GM18951 (cell line): ENCODE measurements around the gene ZNF853.
"Not testable (repeated sequence)": the region's sequence is repeated elsewhere in the genome, so short reads cannot be mapped to it uniquely, and the experiment has no call there.

Experiments
- POLR2A ChIP-seq: IDR thresholded peaks from 4 replicates; pipeline ENCODE4 v1.6.1; 2011; ENCODE audit warnings: mild to moderate bottlenecking; ENCODE audit not compliant: insufficient read length, insufficient read depth; ENCODE audit errors: extremely low read depth
- in situ Hi-C: fragments of 300-500 bp; cut with MboI; formaldehyde crosslinking; loops from one replicate; pipeline ENCODE4 v1.12.0; 2022; ENCODE audit warnings: low sequenced_read_pairs, mixed read lengths, inconsistent platforms; ENCODE audit not compliant: unreplicated experiment

The ZNF853 gene

DNA sequence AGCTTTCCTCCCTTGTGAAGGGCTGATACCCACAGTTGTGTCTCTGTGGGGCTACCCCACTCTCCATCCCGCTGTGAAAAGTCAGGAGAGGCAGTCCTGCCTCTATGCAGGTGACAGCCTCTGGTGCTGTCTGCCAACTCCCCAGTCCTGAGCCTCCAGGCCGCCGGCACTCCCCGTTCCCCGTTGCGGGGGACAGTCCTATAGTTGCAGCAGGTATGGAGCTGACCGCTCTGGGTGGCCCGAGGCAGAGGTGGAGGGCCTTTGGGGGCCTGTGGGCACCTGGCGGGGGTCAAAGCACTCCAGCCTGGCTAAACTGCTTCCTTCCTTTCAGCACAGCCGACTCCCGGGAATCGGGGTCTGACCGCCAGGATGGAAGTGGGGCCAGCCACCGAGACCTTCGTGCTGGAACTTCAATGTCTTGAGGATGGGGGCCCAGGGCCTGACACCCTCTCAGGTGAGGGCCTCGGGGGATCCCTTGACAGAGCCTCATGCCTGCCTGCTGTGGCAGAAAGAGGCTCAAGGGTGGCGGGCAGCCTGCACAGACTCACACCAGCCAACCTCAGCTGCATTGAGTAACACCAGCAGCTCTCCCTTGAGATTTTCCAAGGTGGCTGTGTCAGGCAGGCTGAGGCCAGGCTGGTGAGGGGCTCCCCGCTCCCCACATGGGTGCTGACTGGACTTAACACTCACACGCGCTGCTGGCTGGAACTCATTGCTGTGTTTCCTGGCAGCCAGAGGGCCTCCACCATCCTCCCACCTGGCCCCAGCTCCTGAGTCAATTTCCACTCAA is 1.6 kb downstream of the ZNF853 start:
- in situ Hi-C loops: no loop called here
- TF ChIP-seq POLR2A: no peak

DNA sequence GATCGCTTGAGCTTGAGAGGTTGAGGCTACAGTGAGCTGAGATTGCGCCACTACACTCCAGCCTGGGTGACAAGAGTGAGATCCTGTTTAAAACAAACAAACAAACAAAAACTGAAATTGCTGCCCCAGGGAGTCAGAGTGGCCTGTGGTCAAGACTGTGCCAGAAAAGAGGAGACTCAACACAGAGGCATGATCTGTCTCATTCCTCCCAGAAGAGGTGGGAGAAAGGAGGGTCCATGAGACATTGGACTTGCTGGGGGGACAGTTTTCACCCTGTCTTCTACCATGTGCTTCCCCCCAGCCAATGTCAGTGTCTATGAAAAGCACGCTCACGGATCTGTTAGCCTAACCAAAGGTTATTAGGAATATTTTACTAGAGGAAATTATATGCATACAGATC is 3.2 kb downstream of the ZNF853 start:
- in situ Hi-C loops: no loop called here

DNA sequence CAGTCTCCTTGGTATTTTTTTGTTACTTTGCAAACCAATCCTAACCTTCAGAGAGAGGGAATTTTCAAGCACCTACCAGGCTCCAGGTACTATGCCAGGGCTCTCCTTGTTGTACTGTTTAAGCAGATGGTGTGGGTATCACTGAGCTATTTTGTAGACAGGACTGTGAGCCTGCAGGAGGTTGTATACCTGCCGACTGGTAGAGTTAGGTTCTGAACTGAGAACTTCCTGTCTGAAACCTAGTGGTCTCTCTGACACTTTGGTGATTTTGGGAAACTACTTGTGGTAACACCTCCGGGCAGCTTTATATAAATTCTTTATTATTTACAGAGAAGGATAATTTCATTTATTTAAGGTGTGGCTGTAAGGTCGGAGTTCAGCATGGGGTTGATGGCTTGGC is 4.6 kb downstream of the ZNF853 start:
- in situ Hi-C loops: no loop called here
- no peak for TF ChIP-seq POLR2A

More for the DNA sequence above, 3.2 kb downstream of the ZNF853 start:
- TF ChIP-seq POLR2A: no peak

DNA sequence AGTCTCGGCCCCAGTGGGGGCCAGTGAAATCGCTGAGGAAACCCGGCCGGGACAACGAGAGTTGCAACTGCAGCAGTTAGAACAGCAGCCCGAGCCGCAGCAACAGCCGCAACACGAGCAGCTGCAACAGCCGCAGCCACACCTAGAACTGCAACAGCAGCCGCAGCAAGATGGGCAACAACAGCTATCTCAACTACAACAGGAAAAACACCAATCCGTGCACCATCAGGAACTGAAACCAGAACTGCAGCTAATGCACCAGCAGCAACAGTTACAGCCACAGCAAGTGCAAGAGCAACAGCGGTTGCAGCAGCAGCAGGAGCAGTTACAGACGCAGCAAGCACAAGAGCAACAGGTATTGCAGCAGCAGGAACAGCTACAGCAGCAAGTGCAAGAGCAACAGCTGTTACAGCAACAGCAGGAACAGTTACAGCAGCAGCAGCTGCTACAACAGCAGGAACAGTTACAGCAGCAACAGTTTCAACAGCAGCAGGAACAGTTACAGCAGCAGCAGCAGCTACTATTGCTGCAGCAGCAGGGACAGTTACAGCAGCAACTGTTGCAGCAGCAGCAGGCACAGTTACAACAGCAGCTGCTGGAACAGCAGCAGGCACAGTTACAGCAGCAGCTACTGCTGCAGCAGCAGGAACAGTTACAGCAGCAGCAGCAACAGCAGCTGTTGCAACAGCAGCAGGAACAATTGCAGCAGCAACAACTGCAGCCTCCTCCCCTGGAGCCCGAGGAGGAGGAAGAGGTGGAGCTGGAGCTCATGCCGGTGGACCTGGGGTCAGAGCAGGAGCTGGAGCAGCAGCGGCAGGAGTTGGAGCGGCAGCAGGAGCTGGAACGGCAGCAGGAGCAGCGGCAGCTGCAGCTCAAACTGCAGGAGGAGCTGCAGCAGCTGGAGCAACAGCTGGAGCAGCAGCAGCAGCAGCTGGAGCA is 6.1 kb downstream of the ZNF853 start:
- in situ Hi-C loops: no loop called here
- TF ChIP-seq POLR2A: no peak

DNA sequence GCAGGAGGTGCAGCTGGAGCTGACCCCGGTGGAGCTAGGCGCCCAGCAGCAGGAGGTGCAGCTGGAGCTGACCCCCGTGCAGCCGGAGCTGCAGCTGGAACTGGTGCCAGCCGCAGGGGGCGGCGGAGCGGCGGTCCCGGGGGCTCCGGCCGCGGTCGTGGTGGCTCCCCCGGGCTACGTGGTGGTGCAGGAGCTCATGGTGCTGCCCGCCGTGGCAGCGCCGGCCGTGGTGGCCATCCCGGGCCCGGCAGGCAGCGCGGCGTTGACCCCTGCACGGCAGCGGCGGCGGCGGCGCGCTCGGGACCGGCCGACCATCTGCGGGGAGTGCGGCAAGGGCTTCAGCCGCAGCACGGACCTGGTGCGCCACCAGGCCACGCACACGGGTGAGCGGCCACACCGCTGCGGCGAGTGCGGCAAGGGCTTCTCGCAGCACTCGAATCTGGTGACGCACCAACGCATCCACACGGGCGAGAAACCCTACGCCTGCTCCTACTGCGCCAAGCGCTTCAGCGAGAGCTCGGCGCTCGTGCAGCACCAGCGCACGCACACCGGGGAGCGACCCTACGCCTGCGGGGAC is 6.8 kb downstream of the ZNF853 start:
- no peak for TF ChIP-seq POLR2A

DNA sequence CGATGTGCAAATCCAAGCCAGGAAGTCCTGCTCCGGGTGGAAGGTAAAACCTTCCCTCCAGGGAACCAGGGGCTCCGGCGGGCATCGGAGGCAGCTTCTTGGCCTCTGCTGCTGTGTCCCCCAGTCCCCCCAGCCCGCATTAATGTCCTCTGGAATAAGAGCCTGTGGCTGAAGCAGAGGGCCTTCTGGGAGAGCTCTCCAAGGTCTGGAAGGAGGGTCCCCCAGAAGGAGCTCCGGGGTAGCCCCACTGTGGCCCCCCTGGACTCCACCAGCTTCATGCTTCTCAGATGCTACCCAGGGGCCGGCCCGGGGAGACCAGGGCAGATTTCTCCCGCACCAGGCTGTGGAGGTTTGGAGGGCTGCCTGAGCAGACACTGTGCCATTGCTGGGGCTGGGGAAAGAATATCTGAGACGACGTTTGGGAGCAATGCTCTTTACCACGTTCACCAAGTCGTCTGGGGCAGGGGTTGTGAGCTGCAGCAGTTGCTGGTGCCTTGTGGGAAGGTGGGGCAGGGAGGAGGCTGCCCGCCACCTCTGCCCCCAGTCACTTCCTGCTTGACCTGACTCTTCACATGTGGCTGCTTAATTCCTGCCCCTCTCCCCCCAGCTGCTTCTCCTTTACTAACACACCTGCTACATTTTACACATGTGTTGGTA is 8.3 kb downstream of the ZNF853 start:
- in situ Hi-C loops: no loop called here
- TF ChIP-seq POLR2A: no peak

More for the DNA sequence above, 6.8 kb downstream of the ZNF853 start:
- in situ Hi-C loops: no loop called here

DNA sequence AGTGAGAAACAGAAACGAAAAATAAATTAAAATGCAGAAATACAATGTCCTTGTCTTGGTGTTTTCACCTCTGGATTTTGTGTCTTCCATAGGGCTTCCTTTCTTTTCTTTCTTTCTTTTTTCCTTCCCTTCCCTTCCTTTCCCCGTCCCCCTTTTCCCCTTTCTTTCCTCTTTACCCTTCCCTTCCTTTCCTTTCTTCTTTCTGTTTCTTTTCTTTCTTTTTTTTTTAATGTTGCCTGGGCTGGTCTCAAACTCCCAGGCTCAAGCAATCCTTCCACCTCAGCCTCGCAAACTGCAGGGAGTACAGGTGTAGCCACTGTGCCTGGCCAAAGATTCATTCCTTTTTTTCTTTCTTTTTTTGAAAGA is 8.8 kb downstream of the ZNF853 start:
- TF ChIP-seq POLR2A: no peak
- in situ Hi-C loops: no loop called here

DNA sequence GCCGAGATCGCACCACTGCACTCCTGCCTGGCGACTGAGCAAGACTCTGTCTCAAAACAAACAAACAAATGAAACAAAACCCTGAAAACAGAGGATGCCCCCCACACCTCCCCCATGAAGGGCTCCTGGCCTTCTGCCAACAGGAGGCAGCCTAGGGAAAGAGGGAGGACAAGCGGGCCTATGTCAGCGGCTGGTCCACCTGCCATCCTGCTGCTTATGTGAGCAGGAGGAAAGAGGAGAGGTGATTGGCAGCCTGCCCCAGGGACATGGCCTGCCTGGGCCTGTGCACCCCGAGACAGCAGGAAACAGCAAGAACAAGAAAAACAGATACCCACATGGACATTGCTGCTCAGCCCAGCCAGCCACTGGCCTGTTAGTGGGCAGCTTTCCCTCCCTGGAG is 12.6 kb downstream of the ZNF853 start:
- in situ Hi-C loops: no loop called here

DNA sequence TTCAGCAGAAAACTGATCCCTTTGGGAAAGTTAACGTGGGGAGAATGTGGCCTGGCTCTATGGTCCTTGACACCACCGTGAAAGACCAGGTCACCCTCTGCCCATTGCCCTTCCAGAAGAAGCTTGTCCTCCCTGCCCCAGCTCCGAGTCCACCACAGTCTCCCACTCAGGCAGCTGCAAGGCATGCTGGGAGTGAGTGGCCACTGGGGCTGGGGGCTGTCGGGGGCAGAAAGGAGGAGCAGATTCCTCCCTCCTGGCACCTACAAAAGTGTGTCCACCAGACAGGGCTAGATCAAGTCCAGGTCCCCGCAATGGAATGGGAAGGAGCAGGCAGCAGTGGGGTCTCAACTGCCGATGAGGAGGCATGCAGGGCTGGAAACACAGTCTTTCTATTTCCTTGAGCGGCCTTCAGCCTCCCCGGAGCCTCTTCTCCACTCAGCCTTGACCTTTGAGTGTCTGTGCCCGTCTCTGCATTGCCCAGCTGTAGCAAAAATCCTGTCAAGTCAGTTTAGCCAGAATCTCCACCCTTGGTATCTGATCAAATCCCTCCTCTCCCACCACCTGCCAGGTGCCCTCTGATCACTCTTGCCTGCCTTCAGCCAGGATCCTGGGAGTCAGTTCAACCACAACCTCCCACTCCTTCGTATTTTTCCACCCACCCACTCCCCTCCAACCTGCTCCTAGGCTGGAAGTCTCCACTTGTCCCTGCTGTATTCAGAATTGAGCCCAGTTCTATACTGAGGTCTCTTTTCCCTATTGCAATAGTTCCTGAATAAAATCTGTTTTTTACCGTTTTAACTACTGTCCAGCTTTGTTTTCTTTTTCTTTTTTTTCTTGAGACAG is 14.8 kb downstream of the ZNF853 start:
- in situ Hi-C loops: no loop called here
- TF ChIP-seq POLR2A: no peak

More for the DNA sequence above, 12.6 kb downstream of the ZNF853 start:
- TF ChIP-seq POLR2A: no peak

DNA sequence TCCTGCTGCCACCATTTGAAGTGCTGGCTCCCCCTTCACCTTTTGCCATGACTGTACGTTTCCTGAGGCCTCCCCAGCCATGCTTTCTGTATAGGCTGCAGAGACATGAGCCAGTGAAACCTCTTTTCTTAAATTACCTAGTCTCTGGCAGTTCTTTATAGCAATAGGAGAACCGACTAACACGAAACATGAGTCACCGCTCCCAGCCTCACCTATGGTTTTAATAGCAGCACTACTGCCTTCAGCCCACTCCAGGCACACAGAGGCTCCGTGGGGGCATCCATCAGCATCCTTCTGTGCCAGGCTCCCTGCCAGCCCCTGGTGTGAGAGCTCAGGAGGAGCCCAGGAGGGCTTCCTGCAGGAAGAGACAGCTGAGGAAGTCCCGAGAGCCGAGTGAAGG is 16.2 kb downstream of the ZNF853 start:
- TF ChIP-seq POLR2A: no peak
- in situ Hi-C loops: no loop called here

DNA sequence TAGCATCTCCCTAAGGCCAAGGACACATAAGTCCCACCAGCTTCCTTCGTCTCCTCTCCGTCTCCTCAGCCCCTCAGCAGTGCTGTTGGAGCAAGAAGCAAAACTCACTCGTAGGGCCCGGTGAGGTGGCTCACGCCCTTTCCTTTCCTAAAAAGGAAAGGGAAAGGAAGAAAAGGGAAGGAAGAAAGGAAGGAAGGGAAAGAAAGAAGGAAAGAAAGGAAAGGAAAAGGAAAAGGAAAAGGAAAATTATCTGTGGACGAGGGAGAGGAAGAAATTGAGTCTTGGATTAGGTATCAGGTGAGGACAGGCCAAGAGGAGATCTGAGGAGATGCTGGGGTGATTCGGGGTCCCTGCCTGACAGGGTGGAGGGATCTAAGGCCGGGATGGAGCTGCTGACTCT is 18.6 kb downstream of the ZNF853 start:
- in situ Hi-C loops: no loop called here
- TF ChIP-seq POLR2A: no peak

DNA sequence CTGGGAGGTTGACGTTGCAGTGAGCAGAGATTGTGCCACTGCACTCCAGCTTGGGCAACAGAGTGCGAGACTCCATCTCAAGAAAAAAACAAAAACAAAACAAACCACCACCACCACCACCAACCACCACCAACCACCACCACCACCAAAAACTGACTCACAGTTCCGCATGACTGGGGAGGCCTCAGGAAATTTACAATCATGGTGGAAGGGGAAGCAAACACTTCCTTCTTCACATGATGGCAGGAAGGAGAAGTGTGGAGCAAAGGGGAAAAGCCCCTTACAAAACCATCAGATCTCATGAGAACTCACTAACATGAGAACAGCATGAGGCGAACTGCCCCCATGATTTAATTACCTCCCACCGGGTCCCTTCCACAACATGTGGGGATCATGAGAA is 19.6 kb downstream of the ZNF853 start:
- in situ Hi-C loops: not testable (repeated sequence)
